CD4-positive, alpha-beta memory T cell (primary cell): ENCODE results near the gene ATXN1. TPM values are rescaled to one million over a fixed set of nuclear protein-coding genes. Genes with fewer than 3 reads are reported as not detected.
A peak's percentile ranks its signal among the peaks of the same experiment; 100 is the strongest.

Experiments
- CTCF ChIA-PET: fragments of 350-600 bp; sonication (Branson Sonifier 250); formaldehyde crosslinking; loops from one replicate; lab custom pipeline; 2021; ENCODE audit warnings: inconsistent platforms; ENCODE audit not compliant: partially characterized antibody; lab: Charles Lee
- POLR2A ChIA-PET: fragments of 350-600 bp; sonication (Branson Sonifier 250); formaldehyde crosslinking; loops from one replicate; lab custom pipeline; 2021; ENCODE audit not compliant: partially characterized antibody; lab: Charles Lee
- DNase-seq, 5 donors: peaks; one replicate each; pipeline versions ENCODE4 v3.0.0 to v3.0.0-alpha.2; 2020 to 2022; ENCODE audit warnings: mixed read lengths in 1 of 5
- H3K27ac ChIP-seq: one replicate; pipeline ENCODE4 v1.7.0; 2013; ENCODE audit warnings: low read depth, low read length
- H3K27me3 ChIP-seq: 2 replicates; pipeline ENCODE4 v1.7.0; 2013; ENCODE audit warnings: mild to moderate bottlenecking, low read length, moderate library complexity; ENCODE audit not compliant: insufficient read depth
- H3K36me3 ChIP-seq: 2 replicates; pipeline ENCODE4 v1.7.0; 2013; ENCODE audit warnings: mild to moderate bottlenecking, low read length, moderate library complexity; ENCODE audit not compliant: insufficient read depth
- H3K4me1 ChIP-seq: 2 replicates; pipeline ENCODE4 v1.7.0; 2013; ENCODE audit warnings: mild to moderate bottlenecking, low read length, moderate library complexity; ENCODE audit not compliant: insufficient read depth
- H3K4me3 ChIP-seq, 2 donors: one replicate each; pipeline ENCODE4 v1.7.0; 2013; ENCODE audit warnings: low read length in 2 of 2, mild to moderate bottlenecking in 1 of 2
- H3K9me3 ChIP-seq, 2 donors: one replicate each; pipeline ENCODE4 v1.7.0; 2013; ENCODE audit warnings: low read length in 2 of 2, control low read depth in 1 of 2; ENCODE audit not compliant: control insufficient read depth in 1 of 2
- H3K27ac Mint-ChIP-seq, 7 donors: one replicate each; pipeline ENCODE4 v1.8.0; 2020 to 2021; ENCODE audit warnings: mixed read lengths in 7 of 7, mild to moderate bottlenecking in 6 of 7, inconsistent platforms in 3 of 7, moderate library complexity in 3 of 7
- H3K27me3 Mint-ChIP-seq, 2 donors: one replicate each; pipeline ENCODE4 v1.8.0; 2020 to 2021; ENCODE audit warnings: mixed read lengths in 2 of 2
- H3K36me3 Mint-ChIP-seq, 2 donors: one replicate each; pipeline ENCODE4 v1.8.0; 2020 to 2021; ENCODE audit warnings: mixed read lengths in 2 of 2, inconsistent platforms in 1 of 2, mild to moderate bottlenecking in 1 of 2
- H3K4me1 Mint-ChIP-seq, 4 donors: one replicate each; pipeline ENCODE4 v1.8.0; 2020 to 2021; ENCODE audit warnings: mixed read lengths in 4 of 4, mild to moderate bottlenecking in 1 of 4
- H3K4me3 Mint-ChIP-seq, 8 donors: one replicate each; pipeline ENCODE4 v1.8.0; 2020 to 2021; ENCODE audit warnings: mixed read lengths in 8 of 8, mild to moderate bottlenecking in 7 of 8, moderate library complexity in 6 of 8, inconsistent platforms in 3 of 8
- H3K9me3 Mint-ChIP-seq, 8 donors: one replicate each; pipeline ENCODE4 v1.8.0; 2020 to 2021; ENCODE audit warnings: mixed read lengths in 8 of 8, mild to moderate bottlenecking in 5 of 8, inconsistent platforms in 3 of 8, moderate library complexity in 1 of 8
- intact Hi-C: fragments of 100-400 bp; cut with micrococcal nuclease; formaldehyde crosslinking; loops from one replicate; pipeline ENCODE4 v1.15.1; 2023
- polyA plus RNA-seq, 2 donors: library from polyadenylated mRNA; unstranded; fragments of 300-500 nt; fragmentation: Illumina TruSeq; gene quantifications; one replicate each; pipeline ENCODE4 v1.2.3, GENCODE V29; 2021
- total RNA-seq, 2 experiments: library from RNA; stranded (reverse); gene quantifications; one replicate each; pipeline ENCODE4 v1.2.3, GENCODE V29; 2021

ATXN1 gene
- total and polyA plus RNA-seq, 4 experiments from 2014 or later: 10.5 to 97.4 (median 56.9) TPM

GRCh38 chr6:16427124-16427523, 334.1 kb downstream of the ATXN1 start:
- no peak for DNase-seq
- no peak overlapping the region for H3K4me3 Mint-ChIP-seq
- no peaks in the 10 kb centered on the region for H3K27me3 ChIP-seq
- no peak overlapping the region for H3K27ac ChIP-seq
- no peak overlapping the region for H3K4me3 ChIP-seq
- peaks cover 20 to 31% of the 10 kb centered on the region in 2 donors for H3K36me3 Mint-ChIP-seq
- no peaks in the 10 kb centered on the region for H3K9me3 Mint-ChIP-seq
- H3K4me1 Mint-ChIP-seq: peaks cover 26 to 65% (median 50%) of the 10 kb centered on the region in 4 donors
- no peaks in the 10 kb centered on the region for H3K36me3 ChIP-seq
- intact Hi-C loops: no loop called here
- POLR2A ChIA-PET: no interaction called here
- peaks cover 26% of the 10 kb centered on the region for H3K4me1 ChIP-seq
- H3K9me3 ChIP-seq: no peaks in the 10 kb centered on the region
- H3K27ac Mint-ChIP-seq: peak overlapping the region in 3 of 7 donors; percentile 37 to 77 (median 47)
- CTCF ChIA-PET: no interaction called here
- H3K27me3 Mint-ChIP-seq: no peaks in the 10 kb centered on the region

GRCh38 chr6:16425881-16426615, 335.2 kb downstream of the ATXN1 start:
- Histone ChIP-seq H3K4me1 (peaks cover 29% of the 10 kb centered on the region), H3K27me3 (no peaks in the 10 kb centered on the region), H3K36me3 (no peaks in the 10 kb centered on the region), H3K27ac (no peak overlapping the region), H3K9me3 (no peaks in the 10 kb centered on the region), H3K4me3 (no peak overlapping the region)
- H3K27ac Mint-ChIP-seq: peak overlapping the region; percentile 33 to 86 (median 73)
- H3K27me3 Mint-ChIP-seq: no peaks in the 10 kb centered on the region
- POLR2A ChIA-PET: no interaction called here
- no peak overlapping the region for H3K4me3 Mint-ChIP-seq
- no peaks in the 10 kb centered on the region for H3K9me3 Mint-ChIP-seq
- intact Hi-C loops: no loop called here
- peaks cover 33 to 65% (median 54%) of the 10 kb centered on the region in 4 donors for H3K4me1 Mint-ChIP-seq
- peaks cover 20 to 31% of the 10 kb centered on the region in 2 donors for H3K36me3 Mint-ChIP-seq
- CTCF ChIA-PET: no interaction called here
- no peak for DNase-seq

DNA sequence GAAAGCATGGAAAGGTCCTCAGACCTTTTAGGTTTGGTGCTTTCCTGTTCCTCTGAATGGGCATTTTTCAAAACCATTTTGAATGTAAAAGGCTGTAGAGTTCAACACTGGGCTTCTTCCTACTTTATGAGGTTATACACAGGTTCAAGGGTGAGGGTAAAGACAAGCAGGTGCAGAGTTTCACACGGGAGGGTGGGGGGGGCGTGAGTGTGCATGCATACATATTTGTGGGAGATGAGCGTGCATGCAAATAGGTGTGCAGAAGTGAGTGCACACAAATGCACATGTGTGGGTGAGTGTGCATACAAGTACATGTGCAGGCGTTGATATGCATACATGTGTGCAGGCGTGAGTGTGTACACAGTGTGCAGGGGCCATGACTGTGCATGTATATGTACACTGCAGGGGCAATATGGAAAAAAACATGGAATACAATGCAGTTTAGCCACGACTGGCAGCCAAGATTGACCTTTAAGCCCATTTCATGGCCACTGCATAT, 339.7 kb downstream of the ATXN1 start:
- CTCF ChIA-PET: interaction anchor here (1.0 to 3.8 kb wide), 7 partner anchors 11 to 342 kb away, joined by 3 to 47 read pairs (median 5); partner anchors contain the start of gene ATXN1
- H3K27me3 ChIP-seq: no peaks in the 10 kb centered on the region
- Mint-ChIP-seq H3K27me3 (no peaks in the 10 kb centered on the region), H3K27ac (peak overlapping the region; percentile 92 to 99 (median 99)), H3K9me3 (no peaks in the 10 kb centered on the region), H3K36me3 (peaks cover 4 to 8% of the 10 kb centered on the region in 2 donors), H3K4me1 (peaks cover 56 to 73% (median 59%) of the 10 kb centered on the region in 4 donors), H3K4me3 (peak overlapping the region; percentile 73 to 92 (median 84))
- H3K9me3 ChIP-seq: no peaks in the 10 kb centered on the region
- peak overlapping the region; percentile 3 to 24 for H3K4me3 ChIP-seq
- intact Hi-C loops: loop anchor here (2.0 kb wide), 2 partner anchors 13 to 59 kb away; no protein-coding TSS in a partner anchor
- POLR2A ChIA-PET: interaction anchor here (0.6 to 2.1 kb wide), 12 partner anchors 12 to 340 kb away, joined by 3 to 13 read pairs (median 4); partner anchors contain the start of gene ATXN1
- DNase-seq: no peak
- H3K4me1 ChIP-seq: peaks cover 51% of the 10 kb centered on the region
- H3K36me3 ChIP-seq: no peaks in the 10 kb centered on the region
- H3K27ac ChIP-seq: peak overlapping the region; percentile 69

GRCh38 chr6:16420715-16421461, 340.4 kb downstream of the ATXN1 start:
- Mint-ChIP-seq H3K9me3 (no peaks in the 10 kb centered on the region), H3K4me1 (peaks cover 55 to 72% (median 60%) of the 10 kb centered on the region in 4 donors), H3K27ac (peak overlapping the region; percentile 92 to 99 (median 99)), H3K4me3 (peak overlapping the region; percentile 73 to 92 (median 84)), H3K36me3 (peaks cover 0 to 3% of the 10 kb centered on the region in 2 donors), H3K27me3 (no peaks in the 10 kb centered on the region)
- POLR2A ChIA-PET: interaction anchor here (0.5 to 2.1 kb wide), 20 partner anchors 10 to 341 kb away, joined by 3 to 13 read pairs (median 4); partner anchors contain the start of gene ATXN1
- peaks cover 53% of the 10 kb centered on the region for H3K4me1 ChIP-seq
- DNase-seq: peak; percentile 75 to 86 (median 76)
- peak overlapping the region; percentile 69 for H3K27ac ChIP-seq
- peak overlapping the region; percentile 24 to 32 for H3K4me3 ChIP-seq
- H3K27me3 ChIP-seq: no peaks in the 10 kb centered on the region
- no peaks in the 10 kb centered on the region for H3K36me3 ChIP-seq
- H3K9me3 ChIP-seq: no peaks in the 10 kb centered on the region
- CTCF ChIA-PET: interaction anchor here (0.6 to 3.8 kb wide), 10 partner anchors 10 to 342 kb away, joined by 3 to 47 read pairs (median 4); partner anchors contain the start of gene ATXN1
- intact Hi-C loops: loop anchor here (2.0 kb wide), 2 partner anchors 14 to 60 kb away; no protein-coding TSS in a partner anchor

DNA sequence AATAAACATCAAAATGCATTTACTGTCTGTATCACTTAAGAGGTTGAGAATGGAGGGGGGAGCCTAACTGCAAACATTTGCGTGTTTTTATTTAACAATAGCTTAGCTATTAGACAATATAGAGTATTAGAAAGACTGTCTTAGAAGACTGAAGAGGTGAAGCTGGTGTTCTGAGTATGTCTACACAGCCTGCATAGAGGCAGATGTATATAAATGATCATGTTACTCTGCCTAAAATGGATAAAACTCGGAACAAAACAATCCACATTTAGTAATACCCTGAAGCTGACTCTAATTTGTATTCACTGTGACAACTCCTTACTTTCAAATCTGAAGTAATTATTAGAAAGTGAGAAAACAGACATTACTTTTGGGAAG, 340.9 kb downstream of the ATXN1 start:
- CTCF ChIA-PET: interaction anchor here (0.6 to 3.8 kb wide), 10 partner anchors 10 to 343 kb away, joined by 3 to 47 read pairs (median 4); partner anchors contain the start of gene ATXN1
- Histone ChIP-seq H3K4me3 (peak overlapping the region in 1 of 2 donors; percentile 32), H3K4me1 (peaks cover 59% of the 10 kb centered on the region), H3K9me3 (no peaks in the 10 kb centered on the region), H3K36me3 (no peaks in the 10 kb centered on the region), H3K27ac (peak overlapping the region; percentile 69), H3K27me3 (no peaks in the 10 kb centered on the region)
- no peak for DNase-seq
- H3K9me3 Mint-ChIP-seq: no peaks in the 10 kb centered on the region
- H3K4me3 Mint-ChIP-seq: peak overlapping the region; percentile 73 to 92 (median 84)
- H3K27me3 Mint-ChIP-seq: no peaks in the 10 kb centered on the region
- POLR2A ChIA-PET: interaction anchor here (0.6 to 2.1 kb wide), 18 partner anchors 9 to 341 kb away, joined by 3 to 13 read pairs (median 4); partner anchors contain the start of gene ATXN1
- intact Hi-C loops: loop anchor here (2.0 kb wide), 2 partner anchors 14 to 60 kb away; no protein-coding TSS in a partner anchor
- peak overlapping the region; percentile 92 to 99 (median 99) for H3K27ac Mint-ChIP-seq
- peaks cover 54 to 72% (median 64%) of the 10 kb centered on the region in 4 donors for H3K4me1 Mint-ChIP-seq
- peaks cover 0 to 1% of the 10 kb centered on the region in 2 donors for H3K36me3 Mint-ChIP-seq

GRCh38 chr6:16419636-16420336, 341.5 kb downstream of the ATXN1 start:
- peak overlapping the region; percentile 69 for H3K27ac ChIP-seq
- peaks cover 61% of the 10 kb centered on the region for H3K4me1 ChIP-seq
- Mint-ChIP-seq H3K27ac (peak overlapping the region; percentile 92 to 99 (median 99)), H3K9me3 (no peaks in the 10 kb centered on the region), H3K36me3 (peaks cover 0 to 1% of the 10 kb centered on the region in 2 donors), H3K4me1 (peaks cover 55 to 70% (median 64%) of the 10 kb centered on the region in 4 donors), H3K27me3 (no peaks in the 10 kb centered on the region), H3K4me3 (peak overlapping the region; percentile 43 to 92 (median 84))
- H3K4me3 ChIP-seq: peak overlapping the region in 1 of 2 donors; percentile 32
- intact Hi-C loops: loop anchor here (2.0 kb wide), 2 partner anchors 15 to 61 kb away; no protein-coding TSS in a partner anchor
- ChIA-PET POLR2A (interaction anchor here (0.7 to 2.1 kb wide), 10 partner anchors 9 to 342 kb away, joined by 3 to 13 read pairs (median 4); partner anchors contain the start of gene ATXN1), CTCF (interaction anchor here (1.0 to 3.8 kb wide), 7 partner anchors 9 to 343 kb away, joined by 3 to 47 read pairs (median 7); partner anchors contain the start of gene ATXN1)
- no peak for DNase-seq
- no peaks in the 10 kb centered on the region for H3K9me3 ChIP-seq
- H3K27me3 ChIP-seq: no peaks in the 10 kb centered on the region
- H3K36me3 ChIP-seq: no peaks in the 10 kb centered on the region
